Heart right ventricle (tissue), 16 donors: ENCODE results near the gene ATP11A. TPM values are rescaled to one million over a fixed set of nuclear protein-coding genes. Genes with fewer than 3 reads are reported as not detected.

Experiments used
- ATAC-seq, 8 donors: fragments of 200-7000 bp; cut with Tn5 transposase; one replicate each; pipeline ENCODE4 v1.9.1; 2020; ENCODE audit warnings: mild to moderate bottlenecking in 8 of 8, moderate library complexity in 8 of 8, moderate number of reproducible peaks in 1 of 8
- DNase-seq, 2 donors: peaks; one replicate each; pipeline ENCODE4 v3.0.0-alpha.2; 2020
- H3K27ac ChIP-seq, 10 donors: fragments of 200-600 bp; sonication (generic) in 2 of 10; one replicate each; pipeline versions ENCODE4 v1.5.0 to v1.8.0; 2020 to 2022; ENCODE audit warnings: mild to moderate bottlenecking in 3 of 10
- H3K27me3 ChIP-seq, 7 donors: fragments of 200-600 bp; one replicate each; pipeline ENCODE4 v1.8.0; 2021 to 2022; ENCODE audit warnings: mild to moderate bottlenecking in 2 of 7
- H3K36me3 ChIP-seq, 9 donors: fragments of 200-600 bp; sonication (generic) in 1 of 9; one replicate each; pipeline versions ENCODE4 v1.5.0 to v1.8.0; 2020 to 2022; ENCODE audit warnings: mild to moderate bottlenecking in 2 of 9
- H3K4me1 ChIP-seq, 9 donors: fragments of 200-600 bp; sonication (generic) in 1 of 9; one replicate each; pipeline versions ENCODE4 v1.5.0 to v1.8.0; 2020 to 2022; ENCODE audit warnings: mild to moderate bottlenecking in 4 of 9
- H3K4me3 ChIP-seq, 10 donors: fragments of 200-600 bp; sonication (generic) in 2 of 10; one replicate each; pipeline versions ENCODE4 v1.5.0 to v1.8.0; 2020 to 2022; ENCODE audit warnings: mild to moderate bottlenecking in 7 of 10, moderate library complexity in 2 of 10
- H3K9me3 ChIP-seq, 11 donors: fragments of 200-600 bp in 10 of 11; sonication (generic) in 2 of 11; one replicate each; pipeline versions ENCODE4 v1.5.0 to v1.8.0; 2013 to 2022; ENCODE audit warnings: mild to moderate bottlenecking in 2 of 11, control low read depth in 1 of 11, moderate library complexity in 1 of 11
- WGBS, 2 donors: extraction: QIAGEN DNeasy Blood & Tissue Kit; methylation state at CpG; one replicate each; pipeline ENCODE4 v1.1.7; 2013; ENCODE audit warnings: inconsistent platforms in 1 of 2; 5-methylcytosine and 5-hydroxymethylcytosine counted together
- intact Hi-C, 10 donors: fragments of 100-400 bp; cut with DNase I; formaldehyde crosslinking; loops; one replicate each; pipeline versions ENCODE4 v1.11.1 to v1.14.2; 2022
- polyA plus RNA-seq, 2 donors: library from polyadenylated mRNA; stranded (reverse); fragments of 200-250 nt; gene quantifications; one replicate each; pipeline ENCODE4 v1.2.3, GENCODE V29; 2013
- total RNA-seq, 10 donors: library from RNA; stranded (reverse); fragmentation: NEBNext Ultra II Directional in 3 of 10; extraction: Animal tissue kit (Norgen Biotek cat#: 25700) in 3 of 10; gene quantifications; one replicate each; pipeline versions ENCODE4 v1.2.1 to v1.2.4, GENCODE V29; 2021 to 2023
- TF ChIP-seq, protein P1 (sequence below), 9 donors: fragments of 200-600 bp; sonication (generic) in 2 of 9; IDR thresholded peaks; one replicate each; pipeline versions ENCODE4 v1.5.0 to v1.8.0; 2021 to 2022; ENCODE audit warnings: antibody characterized with exemption in 9 of 9, mild to moderate bottlenecking in 5 of 9, moderate library complexity in 1 of 9
- donor health status: Arrhythmogenic right ventricular cardiomyopathy.
- donor health status: ischemic (EF 13 %, LVEDD 7.1; RV severe dilation, severe dysfunction).
- donor health status: healthy with polysubstance abuse.
- donor health status: DM: no; HTN: yes; CAD: no.
- donor health status: DM: no; HTN: no; CAD: no.
- donor health status: ischemic (EF 25% LVEDD 6.9; RV normal size, moderate dysfunction).
- donor health status: ischemic (EF 25% LVEDD 5.7; RV mildly dilated, moderate dysfunction).
- donor health status: healthy.
- donor health status: DM: yes; HTN: yes; CAD: no.
- donor health status: Ischemic cardiomyopathy.
- donor health status: ischemic (EF 35%, LVEDD 5.7; RV mildly dilated, moderate dysfunction).
- donor health status: nonischemic (EF 11% LVEDD 7.7; RV severe dilation, severe dysfunction).
- donor health status: DM: yes; HTN: yes; CAD: no.
- donor health status: PGD.
- donor health status: ischemic (EF 29% LVEDD 5.4; RV normal size, mild dysfunction).
- donor health status: nonischemic (EF 23%, LVEDD 6.1; RV moderate dilation, normal function).

ATP11A gene
- total and polyA plus RNA-seq, 12 donors, result 20.0 to 164 (median 107) TPM

DNA sequence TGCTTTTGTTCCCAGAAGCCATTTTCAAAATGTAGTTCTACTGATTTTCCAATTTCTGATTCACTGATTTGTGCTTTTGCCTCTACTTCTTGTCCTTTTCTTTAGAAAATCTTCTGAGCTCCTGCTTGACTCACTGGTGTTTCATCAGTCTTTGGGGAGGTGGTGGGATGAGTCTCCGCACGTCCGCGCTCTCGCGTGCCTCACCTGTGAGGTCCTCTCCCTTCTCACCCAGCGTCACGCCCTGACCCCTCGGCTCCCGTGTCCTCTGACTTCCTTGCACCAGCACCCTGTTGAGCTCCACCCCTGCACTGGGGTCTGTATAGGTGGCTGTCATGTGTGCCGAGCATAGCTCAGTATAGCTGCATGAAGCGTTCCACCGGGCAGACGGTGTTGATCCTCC lies 226.5 kb downstream of the ATP11A start:
- no peaks in the 10 kb centered on the region for H3K36me3 ChIP-seq
- H3K27me3 ChIP-seq, result peaks cover 0 to 38% (median 4%) of the 10 kb centered on the region in 7 donors
- peaks cover 0 to 8% (median 0%) of the 10 kb centered on the region in 9 donors for H3K4me1 ChIP-seq
- ATAC-seq, result no peak
- H3K9me3 ChIP-seq, result no peaks in the 10 kb centered on the region
- intact Hi-C loops, result no loop called here
- 91 to 96% methylated on average over 14 of the region's 14 CpGs for WGBS, 2 donors
- no peak for DNase-seq
- TF ChIP-seq, protein P1, sequence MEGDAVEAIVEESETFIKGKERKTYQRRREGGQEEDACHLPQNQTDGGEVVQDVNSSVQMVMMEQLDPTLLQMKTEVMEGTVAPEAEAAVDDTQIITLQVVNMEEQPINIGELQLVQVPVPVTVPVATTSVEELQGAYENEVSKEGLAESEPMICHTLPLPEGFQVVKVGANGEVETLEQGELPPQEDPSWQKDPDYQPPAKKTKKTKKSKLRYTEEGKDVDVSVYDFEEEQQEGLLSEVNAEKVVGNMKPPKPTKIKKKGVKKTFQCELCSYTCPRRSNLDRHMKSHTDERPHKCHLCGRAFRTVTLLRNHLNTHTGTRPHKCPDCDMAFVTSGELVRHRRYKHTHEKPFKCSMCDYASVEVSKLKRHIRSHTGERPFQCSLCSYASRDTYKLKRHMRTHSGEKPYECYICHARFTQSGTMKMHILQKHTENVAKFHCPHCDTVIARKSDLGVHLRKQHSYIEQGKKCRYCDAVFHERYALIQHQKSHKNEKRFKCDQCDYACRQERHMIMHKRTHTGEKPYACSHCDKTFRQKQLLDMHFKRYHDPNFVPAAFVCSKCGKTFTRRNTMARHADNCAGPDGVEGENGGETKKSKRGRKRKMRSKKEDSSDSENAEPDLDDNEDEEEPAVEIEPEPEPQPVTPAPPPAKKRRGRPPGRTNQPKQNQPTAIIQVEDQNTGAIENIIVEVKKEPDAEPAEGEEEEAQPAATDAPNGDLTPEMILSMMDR (IDR thresholded peaks at IDR 0.05), result no peak
- no peak overlapping the region for H3K4me3 ChIP-seq
- H3K27ac ChIP-seq, result no peak overlapping the region

GRCh38 chr13:112917056-112917664 lies 227.3 kb downstream of the ATP11A start:
- peaks cover 0 to 8% (median 0%) of the 10 kb centered on the region in 9 donors for H3K4me1 ChIP-seq
- WGBS, 2 donors, result 71% methylated on average over 29 of the region's 29 CpGs
- H3K9me3 ChIP-seq, result no peaks in the 10 kb centered on the region
- peak overlapping the region in 5 of 10 donors; percentile 8 to 32 (median 15) for H3K4me3 ChIP-seq
- no peak overlapping the region for H3K27ac ChIP-seq
- TF ChIP-seq, protein P1 (IDR thresholded peaks at IDR 0.05), result no peak
- intact Hi-C loops, result no loop called here
- H3K36me3 ChIP-seq, result no peaks in the 10 kb centered on the region
- DNase-seq (no peak), ATAC-seq (peak in 6 of 8 donors; percentile 33 to 57 (median 49))
- peaks cover 0 to 34% (median 0%) of the 10 kb centered on the region in 7 donors for H3K27me3 ChIP-seq

- Histone ChIP-seq H3K4me3 (peak overlapping the region in 3 of 10 donors; percentile 15 to 32 (median 26)), H3K27ac (no peak overlapping the region), H3K9me3 (no peaks in the 10 kb centered on the region), H3K36me3 (no peaks in the 10 kb centered on the region), H3K4me1 (peaks cover 0 to 8% (median 0%) of the 10 kb centered on the region in 9 donors), H3K27me3 (peaks cover 0 to 37% (median 0%) of the 10 kb centered on the region in 7 donors)
- intact Hi-C loops, result no loop called here
- WGBS, 2 donors, result 80 to 92% methylated on average over 3 of the region's 3 CpGs
- TF ChIP-seq, protein P1 (IDR thresholded peaks at IDR 0.05), result no peak
- peak in 2 of 8 donors; percentile 10 to 12 for ATAC-seq
- no peak for DNase-seq
Measured at GRCh38 chr13:112917737-112918136, 227.9 kb downstream of the ATP11A start.

- intact Hi-C loops, result no loop called here
Measured at GRCh38 chr13:112918266-112918665, 228.4 kb downstream of the ATP11A start.

More at GRCh38 chr13:112918266-112918665, 228.4 kb downstream of the ATP11A start:
- ATAC-seq (peak in 1 of 8 donors; percentile 23), DNase-seq (no peak)
- Histone ChIP-seq H3K36me3 (no peaks in the 10 kb centered on the region), H3K4me1 (peaks cover 0 to 8% (median 0%) of the 10 kb centered on the region in 9 donors), H3K27ac (no peak overlapping the region), H3K9me3 (no peaks in the 10 kb centered on the region), H3K27me3 (peaks cover 0 to 38% (median 0%) of the 10 kb centered on the region in 7 donors), H3K4me3 (no peak overlapping the region)
- 75 to 76% methylated on average over 8 of the region's 8 CpGs for WGBS, 2 donors
- TF ChIP-seq, protein P1 (IDR thresholded peaks at IDR 0.05), result no peak
